H1 (cell line): ENCODE data around the gene CDHR5. TPM values are rescaled to one million over a fixed set of nuclear protein-coding genes. Genes with fewer than 3 reads are reported as not detected.
A peak's percentile ranks its signal among the peaks of the same experiment; 100 is the strongest.

Experiments used
- CTCF ChIA-PET: fragments of 300-600 bp; sonication (Branson Sonifier 250); formaldehyde crosslinking; loops from one replicate; lab custom pipeline; 2021; ENCODE audit not compliant: partially characterized antibody; lab: Charles Lee
- POLR2A ChIA-PET: fragments of 300-600 bp; sonication (Branson Sonifier 250); formaldehyde crosslinking; loops from one replicate; lab custom pipeline; 2021; ENCODE audit warnings: inconsistent platforms; ENCODE audit not compliant: partially characterized antibody; lab: Charles Lee
- DNase-seq, 2 experiments: peaks; one replicate each; pipeline versions ENCODE4 v3.0.0 to v3.0.0-alpha.2; 2010 to 2022; ENCODE audit warnings: low spot score in 2 of 2, low read depth in 1 of 2, mixed read lengths in 1 of 2
- FAIRE-seq: peaks from 2 replicates; lab custom pipeline; 2011; peaks lifted over from hg19 to GRCh38; lab: Jason Lieb, UNC
- H2AFZ ChIP-seq: 2 replicates; pipeline ENCODE4 v1.8.1; 2012; ENCODE audit warnings: low read length, inconsistent platforms
- H2AK5ac ChIP-seq: 2 replicates; pipeline ENCODE4 v1.6.1; 2013; ENCODE audit warnings: low read depth, low read length
- H2BK120ac ChIP-seq: replicated peaks from 2 replicates; pipeline ENCODE3; 2013; ENCODE audit warnings: low read depth, low read length, inconsistent platforms
- H2BK12ac ChIP-seq: 2 replicates; pipeline ENCODE4 v1.6.1; 2013; ENCODE audit warnings: low read depth, low read length
- H2BK15ac ChIP-seq: 2 replicates; pipeline ENCODE4 v1.6.1; 2013; ENCODE audit warnings: low read length
- H2BK20ac ChIP-seq: 2 replicates; pipeline ENCODE4 v1.6.1; 2013; ENCODE audit warnings: low read length
- H2BK5ac ChIP-seq: 2 replicates; pipeline ENCODE4 v1.6.1; 2013; ENCODE audit warnings: low read depth, low read length
- H3K14ac ChIP-seq: 2 replicates; pipeline ENCODE4 v1.6.1; 2013; ENCODE audit warnings: inconsistent platforms; ENCODE audit not compliant: insufficient read length
- H3K18ac ChIP-seq: 2 replicates; pipeline ENCODE4 v1.6.1; 2013; ENCODE audit warnings: low read length; ENCODE audit errors: extremely low read depth
- H3K23ac ChIP-seq: 2 replicates; pipeline ENCODE4 v1.6.1; 2013; ENCODE audit warnings: inconsistent platforms; ENCODE audit not compliant: insufficient read length
- H3K23me2 ChIP-seq: 2 replicates; pipeline ENCODE4 v1.6.1; 2013; ENCODE audit warnings: low read depth, low read length
- H3K27ac ChIP-seq: 2 replicates; pipeline ENCODE4 v1.6.1; 2011; ENCODE audit warnings: low read depth, low read length, inconsistent platforms
- H3K27me3 ChIP-seq, 4 experiments: replicated peaks in 1 of 4; 1 replicate in 1 of 4; 2 replicates in 3 of 4; pipeline versions ENCODE4 v1.6.1 to v1.8.1; 2011 to 2013; ENCODE audit warnings: low read length in 3 of 4, mild to moderate bottlenecking in 3 of 4, inconsistent platforms in 2 of 4, mixed read lengths in 2 of 4, moderate library complexity in 1 of 4; ENCODE audit not compliant: control insufficient read depth in 3 of 4, insufficient read depth in 3 of 4; ENCODE audit errors: extremely low read depth in 1 of 4
- H3K36me3 ChIP-seq, 4 experiments: 2 replicates each; pipeline versions ENCODE4 v1.6.1 to v1.8.1; 2011 to 2013; ENCODE audit warnings: mild to moderate bottlenecking in 4 of 4, low read length in 3 of 4, moderate library complexity in 2 of 4, control low read depth in 1 of 4, inconsistent platforms in 1 of 4; ENCODE audit not compliant: insufficient read depth in 4 of 4, control insufficient read depth in 2 of 4
- H3K4ac ChIP-seq: replicated peaks from 2 replicates; pipeline ENCODE3; 2013; ENCODE audit warnings: low read length, low read depth, mixed read lengths, inconsistent platforms; ENCODE audit not compliant: insufficient read length
- H3K4me1 ChIP-seq, 4 experiments: replicated peaks in 1 of 4; 1 replicate in 1 of 4; 2 replicates in 3 of 4; pipeline versions ENCODE4 v1.6.1 to v1.8.1; 2011 to 2013; ENCODE audit warnings: low read length in 3 of 4, inconsistent platforms in 2 of 4, mixed read lengths in 1 of 4; ENCODE audit not compliant: insufficient read depth in 4 of 4, control insufficient read depth in 3 of 4
- H3K4me2 ChIP-seq, 2 experiments: 2 replicates each; pipeline versions ENCODE4 v1.6.1 to v1.8.1; 2011 to 2013; ENCODE audit warnings: low read depth in 2 of 2, low read length in 2 of 2, control low read depth in 1 of 2, inconsistent platforms in 1 of 2, mild to moderate bottlenecking in 1 of 2; ENCODE audit not compliant: insufficient read depth in 1 of 2
- H3K4me3 ChIP-seq, 4 experiments: fragments of 200-600, 300-600 bp in 1 of 4; sonication (generic), shearing (Covaris generic), sonication (Bioruptor Twin) in 1 of 4; 2 replicates each; pipeline versions ENCODE4 v1.5.1 to v1.8.1; 2011 to 2016; ENCODE audit warnings: low read length in 4 of 4, low read depth in 3 of 4, control low read depth in 2 of 4, inconsistent platforms in 2 of 4, mild to moderate bottlenecking in 2 of 4, mixed read lengths in 1 of 4, moderate library complexity in 1 of 4; ENCODE audit not compliant: insufficient read depth in 2 of 4; ENCODE audit errors: extremely low read depth in 1 of 4
- H3K56ac ChIP-seq: replicated peaks from 2 replicates; pipeline ENCODE3; 2013; ENCODE audit warnings: low read depth, mild to moderate bottlenecking, mixed read lengths, low read length, inconsistent platforms; ENCODE audit not compliant: insufficient read length
- H3K79me1 ChIP-seq: 2 replicates; pipeline ENCODE4 v1.6.1; 2013; ENCODE audit warnings: low read depth, low read length, control low read depth
- H3K79me2 ChIP-seq, 2 experiments: 2 replicates each; pipeline versions ENCODE4 v1.6.1 to v1.8.1; 2012 to 2013; ENCODE audit warnings: low read length in 2 of 2, mild to moderate bottlenecking in 2 of 2, inconsistent platforms in 1 of 2; ENCODE audit not compliant: insufficient read depth in 2 of 2, control insufficient read depth in 1 of 2
- H3K9ac ChIP-seq, 4 experiments: replicated peaks in 1 of 4; 1 replicate in 1 of 4; 2 replicates in 3 of 4; pipeline versions ENCODE4 v1.6.1 to v1.8.1; 2011 to 2013; ENCODE audit warnings: low read depth in 3 of 4, low read length in 3 of 4, control low read depth in 2 of 4, mild to moderate bottlenecking in 2 of 4, moderate library complexity in 2 of 4, inconsistent platforms in 1 of 4; ENCODE audit errors: extremely low read depth in 1 of 4
- H3K9me3 ChIP-seq, 2 experiments: 2 replicates each; pipeline versions ENCODE4 v1.6.1 to v1.8.1; 2012 to 2013; ENCODE audit warnings: mild to moderate bottlenecking in 2 of 2, moderate library complexity in 2 of 2, control low read depth in 1 of 2, inconsistent platforms in 1 of 2, low read depth in 1 of 2, low read length in 1 of 2, mixed read lengths in 1 of 2; ENCODE audit not compliant: insufficient read depth in 2 of 2
- H4K20me1 ChIP-seq, 2 experiments: replicated peaks in 1 of 2; 2 replicates each; pipeline versions ENCODE3 to v1.8.1; 2011 to 2013; ENCODE audit warnings: inconsistent platforms in 2 of 2, low read length in 2 of 2, mild to moderate bottlenecking in 1 of 2; ENCODE audit not compliant: insufficient read depth in 2 of 2, control insufficient read depth in 1 of 2
- H4K5ac ChIP-seq: 2 replicates; pipeline ENCODE4 v1.6.1; 2013; ENCODE audit warnings: low read length, low read depth, mixed read lengths, inconsistent platforms; ENCODE audit not compliant: insufficient read length
- H4K8ac ChIP-seq: 2 replicates; pipeline ENCODE4 v1.8.0; 2013; ENCODE audit warnings: mild to moderate bottlenecking, moderate library complexity, low read length, inconsistent platforms; ENCODE audit not compliant: insufficient read depth; ENCODE audit errors: extremely low read depth
- H4K91ac ChIP-seq: replicated peaks from 2 replicates; pipeline ENCODE3; 2013; ENCODE audit warnings: low read length, mixed read lengths, inconsistent platforms; ENCODE audit not compliant: insufficient read length
- ASH2L ChIP-seq: fragments of 200-600, 300-600 bp; sonication (generic); IDR thresholded peaks from one replicate; pipeline ENCODE4 v1.7.1; 2017; ENCODE audit warnings: low read length
- BACH1 ChIP-seq: IDR thresholded peaks from 2 replicates; pipeline ENCODE4 v1.6.1; 2012; ENCODE audit warnings: low read length, improper control_type of control experiment
- BRCA1 ChIP-seq: IDR thresholded peaks from 2 replicates; pipeline ENCODE4 v1.6.1; 2012; ENCODE audit warnings: low read depth, low read length, improper control_type of control experiment
- CHD2 ChIP-seq: IDR thresholded peaks from 2 replicates; pipeline ENCODE4 v1.6.1; 2012; ENCODE audit warnings: low read length, improper control_type of control experiment
- CREB1 ChIP-seq: IDR thresholded peaks from 2 replicates; pipeline ENCODE4 v1.6.1; 2012; ENCODE audit warnings: inconsistent platforms
- EGR1 ChIP-seq: IDR thresholded peaks from 2 replicates; pipeline ENCODE4 v1.6.1; 2011; ENCODE audit warnings: low read depth, low read length, borderline replicate concordance
- GABPA ChIP-seq: IDR thresholded peaks from 2 replicates; pipeline ENCODE4 v1.6.1; 2011; ENCODE audit warnings: mild to moderate bottlenecking, low read length, moderate library complexity, borderline replicate concordance; ENCODE audit not compliant: insufficient read depth
- HDAC6 ChIP-seq: IDR thresholded peaks from one replicate; pipeline ENCODE4 v1.7.1; 2012; ENCODE audit warnings: low read depth, mild to moderate bottlenecking, inconsistent platforms, low read length, moderate library complexity
- JUN ChIP-seq: IDR thresholded peaks from 2 replicates; pipeline ENCODE4 v1.6.1; 2011; ENCODE audit warnings: low read depth, mild to moderate bottlenecking, improper control_type of control experiment, low read length
- PHF8 ChIP-seq: fragments of 200-600 bp; sonication (generic); conservative IDR thresholded peaks from 2 replicates; pipeline ENCODE4 v1.7.1; 2012; ENCODE audit warnings: low read depth, mild to moderate bottlenecking, inconsistent platforms, low read length, moderate library complexity
- SIX5 ChIP-seq: IDR thresholded peaks from 2 replicates; pipeline ENCODE4 v1.6.1; 2011; ENCODE audit warnings: mild to moderate bottlenecking, low read depth, low read length
- SP1 ChIP-seq: IDR thresholded peaks from 2 replicates; pipeline ENCODE4 v1.6.1; 2011; ENCODE audit warnings: low read depth, low read length
- SP4 ChIP-seq: IDR thresholded peaks from 2 replicates; pipeline ENCODE4 v1.6.1; 2012; ENCODE audit warnings: low read length, inconsistent platforms
- SUZ12 ChIP-seq: fragments of 200-600 bp; sonication (generic); IDR thresholded peaks from 2 replicates; pipeline ENCODE4 v1.6.1; 2012; ENCODE audit warnings: mild to moderate bottlenecking, inconsistent platforms, low read length, moderate library complexity, mixed read lengths
- TEAD4 ChIP-seq: IDR thresholded peaks from 2 replicates; pipeline ENCODE4 v1.6.1; 2012; ENCODE audit warnings: low read depth, low read length, inconsistent platforms, mixed read lengths
- ZNF274 ChIP-seq: IDR thresholded peaks from 2 replicates; pipeline ENCODE4 v1.7.0; 2012; ENCODE audit warnings: low read length, borderline replicate concordance; ENCODE audit errors: extremely low read depth
- WGBS, 2 experiments: shearing (Covaris generic) in 1 of 2; methylation state at CpG; one replicate each; pipeline versions ENCODE4 v1.1.6 to v1.1.7; 2013 to 2015; ENCODE audit warnings: low lambda C conversion rate in 2 of 2, mixed read lengths in 2 of 2, inconsistent platforms in 1 of 2, low coverage in 1 of 2, missing lambda C conversion rate in 1 of 2; ENCODE audit not compliant: insufficient replicate concordance in 2 of 2, insufficient coverage in 1 of 2, insufficient read length in 1 of 2; ENCODE audit errors: extremely low coverage in 1 of 2, missing lambda C conversion rate in 1 of 2; 5-methylcytosine and 5-hydroxymethylcytosine counted together
- polyA plus RNA-seq, 7 experiments: library from polyadenylated mRNA; depleted of rRNA in 3 of 7; stranded (reverse) in 5 of 7; unstranded in 2 of 7; fragments of >200 nt in 5 of 7; fragments of 200-250 nt in 2 of 7; gene quantifications; 1 replicate in 5 of 7; 2 replicates in 1 of 7; 4 replicates in 1 of 7; pipeline versions ENCODE4 v1.2.1 to v1.2.3, GENCODE V29; 2011 to 2013; ENCODE audit warnings: missing spikeins in 2 of 7, mixed read lengths in 2 of 7
- total RNA-seq: library from RNA; stranded (reverse); fragmentation: NEBNext Ultra II Directional; extraction: Animal tissue kit (Norgen Biotek cat#: 25700); gene quantifications from 2 replicates; pipeline ENCODE4 v1.2.1, GENCODE V29; 2021

The CDHR5 gene
- total and polyA plus RNA-seq, 2 of the 8 experiments (the other 6 are each of a cell fraction or from before 2014, with no cell fraction given): not detected

DNA sequence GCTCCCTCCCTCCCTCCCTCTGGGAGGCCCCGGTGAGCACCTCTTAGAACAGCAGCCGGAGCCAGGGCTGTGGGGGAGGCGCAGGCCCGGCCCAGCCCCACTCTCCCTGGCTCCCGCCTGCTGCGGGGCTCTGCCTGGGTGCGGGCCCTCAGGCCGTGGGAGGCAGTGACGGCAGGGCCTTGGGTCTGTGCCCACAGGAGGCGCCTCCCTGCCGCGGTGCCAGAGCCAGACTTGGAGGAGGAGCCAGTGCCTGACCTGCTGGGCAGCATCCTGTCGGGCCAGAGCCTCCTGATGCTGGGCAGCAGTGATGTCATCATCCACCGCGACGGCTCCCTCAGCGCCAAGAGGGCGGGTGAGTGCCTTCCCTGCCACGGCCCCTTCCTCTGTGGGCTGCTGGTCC, 18.5 kb downstream of the CDHR5 start:
- no peaks in the 10 kb centered on the region for H3K4me1 ChIP-seq
- CTCF ChIA-PET: interaction anchor here (0.6 to 1.5 kb wide), 5 partner anchors 10 to 54 kb away, joined by 3 to 5 read pairs (median 4); partner anchors contain the start of gene IRF7
- POLR2A ChIA-PET: interaction anchor here (1.5 kb wide), 1 partner anchor 17 kb away, joined by 5 read pairs; no protein-coding TSS in a partner anchor
- no peaks in the 10 kb centered on the region for H3K27me3 ChIP-seq
- no peak overlapping the region for H3K4me3 ChIP-seq
- no peak overlapping the region for H3K14ac ChIP-seq
- FAIRE-seq (no peak), DNase-seq (no peak)
- no peak overlapping the region for H4K5ac ChIP-seq
- peaks cover 7% of the 10 kb centered on the region; the same call in 1 of the 2 replicates for H3K79me1 ChIP-seq
- H2BK5ac ChIP-seq: peak overlapping the region; percentile 24; the same call in 1 of the 2 replicates
- no peak overlapping the region for H3K23ac ChIP-seq
- no peaks in the 10 kb centered on the region for H3K79me2 ChIP-seq
- no peak overlapping the region for H3K4ac ChIP-seq
- H3K9me3 ChIP-seq: no peaks in the 10 kb centered on the region
- no peak overlapping the region for H2BK15ac ChIP-seq
- H4K20me1 ChIP-seq: peaks cover 9 to 24% of the 10 kb centered on the region in 2 experiments
- TF ChIP-seq ZNF274: no peak
- no peak for TF ChIP-seq HDAC6
- no peak for TF ChIP-seq SP1
- no peak for TF ChIP-seq BRCA1
- TF ChIP-seq SUZ12: no peak
- no peak for TF ChIP-seq BACH1
- TF ChIP-seq SIX5: no peak
- no peak for TF ChIP-seq SP4
- TF ChIP-seq EGR1: no peak
- no peak for TF ChIP-seq CREB1
- no peak for TF ChIP-seq ASH2L
- TF ChIP-seq PHF8: no peak
- TF ChIP-seq TEAD4: no peak
- no peak for TF ChIP-seq GABPA
- TF ChIP-seq CHD2: no peak
- no peak for TF ChIP-seq JUN
- H3K18ac ChIP-seq: no peak overlapping the region
- no peak overlapping the region for H3K9ac ChIP-seq
- H2BK20ac ChIP-seq: no peak overlapping the region
- no peak overlapping the region for H2BK120ac ChIP-seq
- H2AK5ac ChIP-seq: no peak overlapping the region
- no peak overlapping the region for H3K4me2 ChIP-seq
- no peaks in the 10 kb centered on the region for H3K23me2 ChIP-seq
- no peak overlapping the region for H2BK12ac ChIP-seq
- no peak overlapping the region for H2AFZ ChIP-seq
- H4K8ac ChIP-seq: no peak overlapping the region
- H3K36me3 ChIP-seq: peaks cover 34 to 84% (median 68%) of the 10 kb centered on the region in 4 experiments
- no peak overlapping the region for H4K91ac ChIP-seq
- H3K27ac ChIP-seq: no peak overlapping the region
- no peak overlapping the region for H3K56ac ChIP-seq
- WGBS, 2 experiments: 92% methylated on average over 13 of the region's 19 CpGs; no CpG with 5 or more reads in 1 of the 2 experiments
